ENCODE measurements around the gene DCAF7. TPM values are rescaled to one million over a fixed set of nuclear protein-coding genes. Genes with fewer than 3 reads are reported as not detected.
A peak's percentile ranks its signal among the peaks of the same experiment; 100 is the strongest.

The DCAF7 gene
- total RNA-seq (2014; rRNA removed; shearing (Covaris generic)), result 37.3 and 47.4 TPM in 2 replicates

GRCh38 chr17:63549946-63550816, at the start of gene DCAF7:
Gene DCAF7, plus strand, starts transcription at chr17:63550477. Its CDS starts 201 bp downstream, at chr17:63550678.
- peak; percentile 100 for DNase-seq (ENCODE audit: low spot score)

- DNase-seq (ENCODE audit: low spot score), result no peak
Measured at GRCh38 chr17:63500543-63501390, 49.5 kb upstream of the DCAF7 start.

GRCh38 chr17:63503341-63503705, 47.0 kb upstream of the DCAF7 start:
- DNase-seq (ENCODE audit: low spot score), result no peak

- no peak for DNase-seq (ENCODE audit: low spot score)
Measured at GRCh38 chr17:63504261-63504660, 46.0 kb upstream of the DCAF7 start.

GRCh38 chr17:63505341-63505740, 44.9 kb upstream of the DCAF7 start:
- no peak for DNase-seq (ENCODE audit: low spot score)

GRCh38 chr17:63506627-63507026, 43.6 kb upstream of the DCAF7 start:
- no peak for DNase-seq (ENCODE audit: low spot score)

GRCh38 chr17:63511331-63511730, 38.9 kb upstream of the DCAF7 start:
- no peak for DNase-seq (ENCODE audit: low spot score)

- DNase-seq (ENCODE audit: low spot score), result no peak
Measured at GRCh38 chr17:63512388-63512787, 37.9 kb upstream of the DCAF7 start.

- DNase-seq (ENCODE audit: low spot score), result no peak
Measured at GRCh38 chr17:63512896-63513644, 37.2 kb upstream of the DCAF7 start.

GRCh38 chr17:63514477-63514876, 35.8 kb upstream of the DCAF7 start:
- DNase-seq (ENCODE audit: low spot score), result no peak

- no peak for DNase-seq (ENCODE audit: low spot score)
Measured at GRCh38 chr17:63514974-63515373, 35.3 kb upstream of the DCAF7 start.

GRCh38 chr17:63515426-63515825, 34.9 kb upstream of the DCAF7 start:
- no peak for DNase-seq (ENCODE audit: low spot score)

- DNase-seq (ENCODE audit: low spot score), result peak; percentile 89
Measured at GRCh38 chr17:63516910-63517824, 33.1 kb upstream of the DCAF7 start.

- no peak for DNase-seq (ENCODE audit: low spot score)
Measured at GRCh38 chr17:63517825-63518534, 32.3 kb upstream of the DCAF7 start.

GRCh38 chr17:63519116-63519881, 31.0 kb upstream of the DCAF7 start:
- DNase-seq (ENCODE audit: low spot score), result no peak

GRCh38 chr17:63519972-63520882, 30.1 kb upstream of the DCAF7 start:
- no peak for DNase-seq (ENCODE audit: low spot score)

GRCh38 chr17:63523253-63523855, 26.9 kb upstream of the DCAF7 start, which contains the start of gene KCNH6:
Gene KCNH6, plus strand, starts transcription at chr17:63523358. Its CDS starts 56 bp downstream, at chr17:63523414.
- no peak for DNase-seq (ENCODE audit: low spot score)

- no peak for DNase-seq (ENCODE audit: low spot score)
Measured at GRCh38 chr17:63524051-63524450, 26.2 kb upstream of the DCAF7 start.

Measured in A172 (cell line).